Astrocyte of the spinal cord (primary cell): Measurements from ENCODE around the gene FAM219B.
"Not testable (repeated sequence)": the region's sequence is repeated elsewhere in the genome, so short reads cannot be mapped to it uniquely, and the experiment has no call there.

Experiments used
- DNase-seq: peaks from one replicate; pipeline ENCODE4 v3.0.0; 2011; ENCODE audit warnings: low read depth, low spot score
- H3K4me3 ChIP-seq: 2 replicates; pipeline ENCODE4 v1.5.1; 2011; ENCODE audit warnings: low read depth, mild to moderate bottlenecking, low read length, moderate library complexity
- CTCF ChIP-seq: IDR thresholded peaks from 2 replicates; pipeline ENCODE4 v1.5.1; 2012; ENCODE audit warnings: low read depth, mild to moderate bottlenecking, low read length, inconsistent platforms
- in situ Hi-C: cut with HindIII; loops from 2 replicates; pipeline ENCODE4 v1.10.0; 2017; ENCODE audit warnings: low sequenced_read_pairs

FAM219B gene

GRCh38 chr15:74937590-74938371 is 31.1 kb upstream of the FAM219B start, which contains the start of gene COX5A:
TSS of gene COX5A (minus strand) at chr15:74938073. CDS start at chr15:74938014, 59 bp downstream.
- TF ChIP-seq CTCF, result no peak
- peak within 1 kb of the TSS; percentile 71 for H3K4me3 ChIP-seq
- DNase-seq, result peak; percentile 98
- in situ Hi-C loops, result no loop called here

GRCh38 chr15:74937272-74937589 is 30.6 kb upstream of the FAM219B start:
- no peak for DNase-seq
- no peak for TF ChIP-seq CTCF
- in situ Hi-C loops, result no loop called here
- H3K4me3 ChIP-seq, result peak overlapping the region; percentile 71

- in situ Hi-C loops, H3K4me3 ChIP-seq, DNase-seq: not testable (repeated sequence)
- peak; percentile 17 for TF ChIP-seq CTCF
Measured at GRCh38 chr15:74935193-74935592, 28.5 kb upstream of the FAM219B start.

GRCh38 chr15:74933573-74933972 is 26.9 kb upstream of the FAM219B start:
- no peak overlapping the region for H3K4me3 ChIP-seq
- TF ChIP-seq CTCF, result no peak
- in situ Hi-C loops, result no loop called here
- DNase-seq, result no peak

- no peak overlapping the region for H3K4me3 ChIP-seq
- no peak for DNase-seq
- no peak for TF ChIP-seq CTCF
- in situ Hi-C loops, result no loop called here
Measured at GRCh38 chr15:74928771-74929198, 22.1 kb upstream of the FAM219B start.

- no peak for TF ChIP-seq CTCF
- in situ Hi-C loops, result no loop called here
- H3K4me3 ChIP-seq, result no peak overlapping the region
- no peak for DNase-seq
Measured at GRCh38 chr15:74924525-74924924, 17.9 kb upstream of the FAM219B start.

GRCh38 chr15:74920456-74920855 is 13.8 kb upstream of the FAM219B start:
- H3K4me3 ChIP-seq, result no peak overlapping the region
- DNase-seq, result no peak
- in situ Hi-C loops, result no loop called here
- TF ChIP-seq CTCF, result no peak
